HG03139 (cell line): ENCODE data around the gene SMIM28.
"Not testable (repeated sequence)": the region's sequence is repeated elsewhere in the genome, so short reads cannot be mapped to it uniquely, and the experiment has no call there.

Experiments
- ATAC-seq: cut with Tn5 transposase; IDR thresholded peaks from one replicate; pipeline ENCODE4 v1.9.1; 2021; ENCODE audit not compliant: unreplicated experiment

SMIM28 gene

GRCh38 chr6:138403801-138404665 lies 26.3 kb downstream of the SMIM28 start, which contains the start of gene HEBP2:
Gene HEBP2 (plus strand): TSS chr6:138404223. CDS start chr6:138404496, 273 bp downstream.
- ATAC-seq: peak; percentile 68

- ATAC-seq: no peak
Measured at GRCh38 chr6:138404666-138405337, 27.1 kb downstream of the SMIM28 start.

- no peak for ATAC-seq
Measured at GRCh38 chr6:138405816-138406413, 28.2 kb downstream of the SMIM28 start.

- no peak for ATAC-seq
Measured at GRCh38 chr6:138406443-138406842, 28.7 kb downstream of the SMIM28 start.

GRCh38 chr6:138410048-138410735 lies 32.5 kb downstream of the SMIM28 start:
- no peak for ATAC-seq

- no peak for ATAC-seq
Measured at GRCh38 chr6:138410972-138411880, 33.5 kb downstream of the SMIM28 start.

- ATAC-seq: no peak
Measured at GRCh38 chr6:138415125-138415524, 37.4 kb downstream of the SMIM28 start.

GRCh38 chr6:138416206-138416605 lies 38.5 kb downstream of the SMIM28 start:
- ATAC-seq: no peak

- no peak for ATAC-seq
Measured at GRCh38 chr6:138417493-138418117, 39.9 kb downstream of the SMIM28 start.

- ATAC-seq: no peak
Measured at GRCh38 chr6:138418118-138418742, 40.5 kb downstream of the SMIM28 start.

- no peak for ATAC-seq
Measured at GRCh38 chr6:138419766-138420165, 42.1 kb downstream of the SMIM28 start.

- ATAC-seq: no peak
Measured at GRCh38 chr6:138420356-138420755, 42.7 kb downstream of the SMIM28 start.

- ATAC-seq: no peak
Measured at GRCh38 chr6:138421089-138421488, 43.4 kb downstream of the SMIM28 start.

- no peak for ATAC-seq
Measured at GRCh38 chr6:138421608-138422007, 43.9 kb downstream of the SMIM28 start.

- no peak for ATAC-seq
Measured at GRCh38 chr6:138422861-138423260, 45.2 kb downstream of the SMIM28 start.

- ATAC-seq: no peak
Measured at GRCh38 chr6:138424004-138424904, 46.5 kb downstream of the SMIM28 start.

GRCh38 chr6:138425256-138425655 lies 47.6 kb downstream of the SMIM28 start:
- ATAC-seq: not testable (repeated sequence)

- no peak for ATAC-seq
Measured at GRCh38 chr6:138426500-138427123, 48.9 kb downstream of the SMIM28 start.
